Breast epithelium (tissue), 4 donors: ENCODE results near the gene PCSK5. TPM values are rescaled to one million over a fixed set of nuclear protein-coding genes. Genes with fewer than 3 reads are reported as not detected.
A peak's percentile ranks its signal among the peaks of the same experiment; 100 is the strongest.
"Not testable (repeated sequence)": the region's sequence is repeated elsewhere in the genome, so short reads cannot be mapped to it uniquely, and the experiment has no call there.

Experiments
- DNase-seq, 2 donors: peaks; one replicate each; pipeline ENCODE4 v3.0.0-alpha.2; 2019; ENCODE audit warnings: low spot score in 2 of 2
- H3K27ac ChIP-seq, 2 donors: fragments of 200-600 bp; sonication (generic) in 1 of 2; one replicate each; pipeline ENCODE4 v1.5.1; 2016 to 2019; ENCODE audit warnings: mild to moderate bottlenecking in 1 of 2
- H3K27me3 ChIP-seq, 2 donors: fragments of 200-600 bp; sonication (generic) in 1 of 2; one replicate each; pipeline versions ENCODE4 v1.5.1 to v1.6.0; 2017 to 2019; ENCODE audit warnings: control low read depth in 1 of 2, mild to moderate bottlenecking in 1 of 2
- H3K36me3 ChIP-seq: fragments of 200-600 bp; one replicate; pipeline ENCODE4 v1.5.1; 2019
- H3K4me1 ChIP-seq, 2 donors: fragments of 200-600 bp; sonication (generic); one replicate each; pipeline ENCODE4 v1.5.1; 2016 to 2019; ENCODE audit warnings: control low read depth in 1 of 2
- H3K4me3 ChIP-seq, 3 donors: fragments of 200-600 bp; sonication (generic); 1 replicate in 2 of 3; 2 replicates in 1 of 3; pipeline ENCODE4 v1.5.1; 2016 to 2019; ENCODE audit warnings: mild to moderate bottlenecking in 3 of 3, moderate library complexity in 2 of 3
- H3K9me3 ChIP-seq, 2 donors: fragments of 200-600 bp; sonication (generic) in 1 of 2; one replicate each; pipeline ENCODE4 v1.5.1; 2016 to 2019; ENCODE audit warnings: control low read depth in 1 of 2
- CTCF ChIP-seq, 3 donors: fragments of 450-650 bp; IDR thresholded peaks; one replicate each; pipeline ENCODE4 v1.5.1; 2016 to 2017; ENCODE audit warnings: antibody characterized with exemption in 3 of 3, mild to moderate bottlenecking in 3 of 3, moderate library complexity in 3 of 3
- POLR2A ChIP-seq: fragments of 450-650 bp; IDR thresholded peaks from one replicate; pipeline ENCODE4 v1.6.1; 2016; ENCODE audit warnings: antibody characterized with exemption, mild to moderate bottlenecking, moderate library complexity
- POLR2AphosphoS5 ChIP-seq, 3 donors: sonication (generic); formaldehyde crosslinking; IDR thresholded peaks; one replicate each; pipeline ENCODE4 v1.6.1; 2017; ENCODE audit warnings: antibody characterized with exemption in 3 of 3
- intact Hi-C: fragments of 100-400 bp; cut with DNase I; formaldehyde crosslinking; loops from one replicate; pipeline ENCODE4 v1.15.1; 2023; ENCODE audit warnings: low total_unique reads
- total RNA-seq, 3 donors: library from RNA; depleted of rRNA; stranded (reverse); fragments of >200 nt; gene quantifications; one replicate each; pipeline ENCODE4 v1.1.0, GENCODE V29; 2016

The PCSK5 gene
- total RNA-seq, 3 donors from 2014 or later: 12.7 to 21.0 (median 19.0) TPM

GRCh38 chr9:75866273-75866871 is 24.1 kb upstream of the PCSK5 start:
- peak in 1 of 2 donors; percentile 29 for DNase-seq
- Histone ChIP-seq H3K9me3 (no peaks in the 10 kb centered on the region), H3K4me1 (no peaks in the 10 kb centered on the region), H3K27me3 (no peaks in the 10 kb centered on the region), H3K36me3 (no peaks in the 10 kb centered on the region), H3K4me3 (no peak overlapping the region), H3K27ac (no peak overlapping the region)
- intact Hi-C loops: no loop called here
- TF ChIP-seq CTCF (IDR thresholded peaks at IDR 0.05) (peak; percentile 57 to 75 (median 64)), POLR2A (no peak), POLR2AphosphoS5 (IDR thresholded peaks at IDR 0.05) (no peak)

DNA sequence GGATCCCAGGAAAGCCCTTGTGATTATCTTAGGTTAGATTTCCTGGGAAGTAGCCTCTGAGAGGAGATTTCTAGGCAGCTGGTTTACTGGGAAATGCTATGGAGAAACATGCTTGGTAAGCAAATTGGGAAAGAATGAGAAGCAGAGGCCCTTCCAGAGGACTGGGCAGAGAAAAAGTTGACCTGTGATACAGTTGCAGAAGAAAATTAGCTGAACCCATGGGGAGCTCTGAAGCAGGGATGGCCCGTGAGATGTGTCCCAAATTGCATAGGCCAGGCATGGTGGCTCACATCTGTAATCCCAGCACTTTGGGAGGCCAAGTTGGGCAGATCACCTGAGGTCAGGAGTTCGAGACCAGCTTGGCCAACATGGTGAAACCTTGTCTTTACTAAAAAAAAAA is 21.9 kb upstream of the PCSK5 start:
- H3K27me3 ChIP-seq, H3K9me3 ChIP-seq, intact Hi-C loops, H3K4me3 ChIP-seq, DNase-seq, H3K27ac ChIP-seq, H3K4me1 ChIP-seq, H3K36me3 ChIP-seq: not testable (repeated sequence)

- intact Hi-C loops: no loop called here
- Histone ChIP-seq H3K4me3 (no peak overlapping the region), H3K4me1 (no peaks in the 10 kb centered on the region), H3K27ac (no peak overlapping the region), H3K9me3 (no peaks in the 10 kb centered on the region), H3K27me3 (no peaks in the 10 kb centered on the region), H3K36me3 (no peaks in the 10 kb centered on the region)
- TF ChIP-seq CTCF (IDR thresholded peaks at IDR 0.05): no peak
- no peak for TF ChIP-seq POLR2A
- no peak for TF ChIP-seq POLR2AphosphoS5 (IDR thresholded peaks at IDR 0.05)
- DNase-seq: no peak
Measured at GRCh38 chr9:75869236-75869635, 21.2 kb upstream of the PCSK5 start.

DNA sequence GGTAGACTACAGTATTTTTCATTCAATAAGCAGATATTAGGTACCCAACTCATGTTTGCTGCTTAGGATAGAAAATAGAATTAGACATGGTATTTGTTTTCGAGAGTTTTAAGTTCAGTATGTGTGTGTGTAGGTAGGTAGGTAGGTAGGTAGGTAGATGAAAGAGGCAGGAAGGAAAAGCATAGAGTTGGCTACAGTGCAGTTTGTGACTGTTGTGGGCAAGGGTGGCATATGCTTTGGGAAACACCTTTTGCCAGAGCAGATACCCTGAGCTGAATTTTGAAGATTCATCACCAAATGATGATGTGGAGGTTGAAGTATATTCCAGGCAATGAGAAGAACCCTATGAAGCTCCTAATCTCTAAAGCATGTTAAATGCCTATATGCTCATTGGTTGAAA is 20.0 kb upstream of the PCSK5 start:
- Histone ChIP-seq H3K9me3 (no peaks in the 10 kb centered on the region), H3K27me3 (no peaks in the 10 kb centered on the region), H3K4me3 (no peak overlapping the region), H3K36me3 (no peaks in the 10 kb centered on the region), H3K27ac (no peak overlapping the region), H3K4me1 (no peaks in the 10 kb centered on the region)
- TF ChIP-seq CTCF (IDR thresholded peaks at IDR 0.05): no peak
- no peak for TF ChIP-seq POLR2A
- no peak for TF ChIP-seq POLR2AphosphoS5 (IDR thresholded peaks at IDR 0.05)
- DNase-seq: no peak
- intact Hi-C loops: no loop called here

GRCh38 chr9:75871624-75872023 is 18.8 kb upstream of the PCSK5 start:
- TF ChIP-seq CTCF (IDR thresholded peaks at IDR 0.05): no peak
- no peak for TF ChIP-seq POLR2A
- no peak for TF ChIP-seq POLR2AphosphoS5 (IDR thresholded peaks at IDR 0.05)

GRCh38 chr9:75873712-75874111 is 16.8 kb upstream of the PCSK5 start:
- Histone ChIP-seq H3K4me3 (no peak overlapping the region), H3K9me3 (no peaks in the 10 kb centered on the region), H3K27me3 (no peaks in the 10 kb centered on the region), H3K4me1 (no peaks in the 10 kb centered on the region), H3K27ac (no peak overlapping the region), H3K36me3 (no peaks in the 10 kb centered on the region)
- TF ChIP-seq POLR2AphosphoS5 (IDR thresholded peaks at IDR 0.05): no peak
- TF ChIP-seq POLR2A: no peak
- TF ChIP-seq CTCF (IDR thresholded peaks at IDR 0.05): no peak
- intact Hi-C loops: no loop called here
- DNase-seq: no peak

More at GRCh38 chr9:75871624-75872023, 18.8 kb upstream of the PCSK5 start:
- Histone ChIP-seq H3K4me1 (no peaks in the 10 kb centered on the region), H3K4me3 (no peak overlapping the region), H3K9me3 (no peaks in the 10 kb centered on the region), H3K27me3 (no peaks in the 10 kb centered on the region), H3K36me3 (no peaks in the 10 kb centered on the region), H3K27ac (no peak overlapping the region)
- intact Hi-C loops: no loop called here
- no peak for DNase-seq
